Trophoblast cell (in vitro differentiated cells and primary cell): ENCODE measurements around the gene STAT3.

Experiments
- DNase-seq, 2 donors: peaks; one replicate each; pipeline ENCODE4 v3.0.0-alpha.2; 2016
- H2AFZ ChIP-seq: 2 replicates; pipeline ENCODE4 v1.6.1; 2013; ENCODE audit warnings: low read length, moderate library complexity, mild to moderate bottlenecking; ENCODE audit not compliant: insufficient read depth, poor library complexity
- H2AK5ac ChIP-seq: 2 replicates; pipeline ENCODE4 v1.6.1; 2013; ENCODE audit warnings: mild to moderate bottlenecking, low read length
- H2BK120ac ChIP-seq: 2 replicates; pipeline ENCODE4 v1.6.1; 2013; ENCODE audit warnings: low read length, mild to moderate bottlenecking, moderate library complexity; ENCODE audit not compliant: insufficient read depth, poor library complexity
- H2BK12ac ChIP-seq: 2 replicates; pipeline ENCODE4 v1.6.1; 2013; ENCODE audit warnings: mild to moderate bottlenecking, low read length, moderate library complexity
- H2BK5ac ChIP-seq: 2 replicates; pipeline ENCODE4 v1.6.1; 2013; ENCODE audit warnings: low read length, low read depth, moderate library complexity, mild to moderate bottlenecking; ENCODE audit not compliant: poor library complexity
- H3K14ac ChIP-seq: 2 replicates; pipeline ENCODE4 v1.6.1; 2013; ENCODE audit warnings: mild to moderate bottlenecking, low read length
- H3K18ac ChIP-seq: 2 replicates; pipeline ENCODE4 v1.6.1; 2013; ENCODE audit warnings: mild to moderate bottlenecking, low read length
- H3K23ac ChIP-seq: 2 replicates; pipeline ENCODE4 v1.6.1; 2013; ENCODE audit warnings: low read length
- H3K27ac ChIP-seq: 2 replicates; pipeline ENCODE4 v1.5.1; 2013; ENCODE audit warnings: low read depth, mild to moderate bottlenecking, inconsistent platforms, low read length, moderate library complexity
- H3K27me3 ChIP-seq: 2 replicates; pipeline ENCODE4 v1.6.1; 2013; ENCODE audit warnings: inconsistent platforms, mild to moderate bottlenecking, low read length, moderate library complexity; ENCODE audit not compliant: insufficient read depth
- H3K36me3 ChIP-seq, 2 experiments: 1 replicate in 1 of 2; 2 replicates in 1 of 2; pipeline ENCODE4 v1.6.1; 2013; ENCODE audit warnings: low read length in 2 of 2, mild to moderate bottlenecking in 2 of 2, moderate library complexity in 1 of 2; ENCODE audit not compliant: insufficient read depth in 2 of 2, control insufficient read depth in 1 of 2
- H3K4ac ChIP-seq: 2 replicates; pipeline ENCODE4 v1.6.1; 2013; ENCODE audit warnings: low read depth, mild to moderate bottlenecking, low read length, moderate library complexity
- H3K4me1 ChIP-seq, 2 experiments: 1 replicate in 1 of 2; 2 replicates in 1 of 2; pipeline ENCODE4 v1.6.1; 2013; ENCODE audit warnings: low read length in 2 of 2, mild to moderate bottlenecking in 2 of 2, moderate library complexity in 1 of 2; ENCODE audit not compliant: insufficient read depth in 2 of 2, control insufficient read depth in 1 of 2
- H3K4me2 ChIP-seq: 2 replicates; pipeline ENCODE4 v1.6.1; 2013; ENCODE audit warnings: inconsistent platforms, mild to moderate bottlenecking, low read length, moderate library complexity
- H3K4me3 ChIP-seq: 2 replicates; pipeline ENCODE4 v1.5.1; 2013; ENCODE audit warnings: mild to moderate bottlenecking, low read depth, low read length, inconsistent platforms
- H3K79me1 ChIP-seq: one replicate; pipeline ENCODE4 v1.6.1; 2013; ENCODE audit warnings: low read length
- H3K79me2 ChIP-seq: 2 replicates; pipeline ENCODE4 v1.6.1; 2013; ENCODE audit warnings: low read length, mild to moderate bottlenecking; ENCODE audit not compliant: control insufficient read depth, insufficient read depth, poor library complexity
- H3K9ac ChIP-seq: 2 replicates; pipeline ENCODE4 v1.6.1; 2013; ENCODE audit warnings: mild to moderate bottlenecking, low read length
- H3K9me3 ChIP-seq: 2 replicates; pipeline ENCODE4 v1.6.1; 2013; ENCODE audit warnings: low read depth, mild to moderate bottlenecking, control low read depth, inconsistent platforms, low read length; ENCODE audit not compliant: insufficient read depth
- H4K12ac ChIP-seq: 2 replicates; pipeline ENCODE4 v1.6.1; 2013; ENCODE audit warnings: low read depth, mild to moderate bottlenecking, low read length, moderate library complexity
- H4K8ac ChIP-seq: 2 replicates; pipeline ENCODE4 v1.6.1; 2013; ENCODE audit warnings: low read depth, mild to moderate bottlenecking, low read length, moderate library complexity
- H4K91ac ChIP-seq: one replicate; pipeline ENCODE4 v1.6.1; 2013; ENCODE audit warnings: low read depth, mild to moderate bottlenecking, low read length, moderate library complexity
- WGBS: extraction: QIAGEN DNeasy Blood & Tissue Kit; methylation state at CpG from one replicate; pipeline ENCODE4 v1.1.7; 2013; ENCODE audit warnings: missing lambda C conversion rate; ENCODE audit not compliant: insufficient read length, insufficient coverage; ENCODE audit errors: extremely low coverage; 5-methylcytosine and 5-hydroxymethylcytosine counted together

Gene STAT3

GRCh38 chr17:42386777-42387657, 1.2 kb downstream of the STAT3 start:
- no peak overlapping the region for H2BK120ac ChIP-seq
- peaks cover 10% of the 10 kb centered on the region for H3K79me1 ChIP-seq
- H3K4me1 ChIP-seq = peaks cover 3 to 5% of the 10 kb centered on the region in 2 experiments
- peak overlapping the region; percentile 54 for H3K9ac ChIP-seq
- no peak overlapping the region for H3K4ac ChIP-seq
- no peaks in the 10 kb centered on the region for H3K36me3 ChIP-seq
- H2AFZ ChIP-seq = no peak overlapping the region
- H4K8ac ChIP-seq = no peak overlapping the region
- no CpG with 5 or more reads among the region's 8 CpGs for whole genome bisulfite sequencing
- no peak overlapping the region for H2BK12ac ChIP-seq
- no peak overlapping the region for H2BK5ac ChIP-seq
- peak in 1 of 2 donors; percentile 43 for DNase-seq
- H3K79me2 ChIP-seq = peaks cover 7% of the 10 kb centered on the region
- no peak overlapping the region for H4K12ac ChIP-seq
- no peak overlapping the region for H3K14ac ChIP-seq
- no peak overlapping the region for H3K18ac ChIP-seq
- H3K27me3 ChIP-seq = no peaks in the 10 kb centered on the region
- H3K23ac ChIP-seq = peak overlapping the region; percentile 64
- no peak overlapping the region for H3K27ac ChIP-seq
- H4K91ac ChIP-seq = no peak overlapping the region
- peak overlapping the region; percentile 92 for H3K4me2 ChIP-seq
- no peak overlapping the region for H3K4me3 ChIP-seq
- H2AK5ac ChIP-seq = no peak overlapping the region
- no peaks in the 10 kb centered on the region for H3K9me3 ChIP-seq

GRCh38 chr17:42381898-42382297, 6.3 kb downstream of the STAT3 start:
- H3K14ac ChIP-seq = no peak overlapping the region
- no peak overlapping the region for H2BK120ac ChIP-seq
- no peaks in the 10 kb centered on the region for H3K4me1 ChIP-seq
- H3K27ac ChIP-seq = no peak overlapping the region
- H2AFZ ChIP-seq = no peak overlapping the region
- H4K12ac ChIP-seq = no peak overlapping the region
- H3K79me1 ChIP-seq = no peaks in the 10 kb centered on the region
- no peak for DNase-seq
- no peaks in the 10 kb centered on the region for H3K27me3 ChIP-seq
- no peak overlapping the region for H3K4me3 ChIP-seq
- no peak overlapping the region for H3K4me2 ChIP-seq
- H2BK12ac ChIP-seq = no peak overlapping the region
- H3K36me3 ChIP-seq = no peaks in the 10 kb centered on the region
- no CpG with 5 or more reads among the region's 3 CpGs for WGBS
- H4K91ac ChIP-seq = no peak overlapping the region
- no peak overlapping the region for H2AK5ac ChIP-seq
- no peak overlapping the region for H3K4ac ChIP-seq
- no peaks in the 10 kb centered on the region for H3K79me2 ChIP-seq
- no peak overlapping the region for H4K8ac ChIP-seq
- no peak overlapping the region for H3K23ac ChIP-seq
- no peak overlapping the region for H3K9ac ChIP-seq
- no peaks in the 10 kb centered on the region for H3K9me3 ChIP-seq
- H2BK5ac ChIP-seq = no peak overlapping the region
- H3K18ac ChIP-seq = no peak overlapping the region

- Histone ChIP-seq H2BK5ac (no peak overlapping the region), H3K9ac (no peak overlapping the region), H2AK5ac (no peak overlapping the region), H2BK12ac (no peak overlapping the region), H3K27me3 (no peaks in the 10 kb centered on the region), H3K9me3 (no peaks in the 10 kb centered on the region), H3K4ac (no peak overlapping the region), H3K4me2 (no peak overlapping the region), H4K8ac (no peak overlapping the region), H3K4me1 (no peaks in the 10 kb centered on the region), H3K4me3 (no peak overlapping the region), H4K12ac (no peak overlapping the region), H3K23ac (no peak overlapping the region), H3K79me1 (no peaks in the 10 kb centered on the region), H4K91ac (no peak overlapping the region), H3K18ac (no peak overlapping the region), H3K36me3 (no peaks in the 10 kb centered on the region), H3K14ac (no peak overlapping the region), H3K27ac (no peak overlapping the region), H2AFZ (no peak overlapping the region), H2BK120ac (no peak overlapping the region), H3K79me2 (no peaks in the 10 kb centered on the region)
- DNase-seq = no peak
- no CpG with 5 or more reads among the region's 3 CpGs for WGBS
These were observed 7.3 kb downstream of the STAT3 start for GRCh38 chr17:42380935-42381334.

- Histone ChIP-seq H3K4ac (no peak overlapping the region), H3K27me3 (no peaks in the 10 kb centered on the region), H3K27ac (no peak overlapping the region), H2AK5ac (no peak overlapping the region), H3K23ac (no peak overlapping the region), H4K12ac (no peak overlapping the region), H3K18ac (no peak overlapping the region), H3K79me2 (no peaks in the 10 kb centered on the region), H3K4me3 (no peak overlapping the region), H2BK12ac (no peak overlapping the region), H4K91ac (no peak overlapping the region), H3K36me3 (no peaks in the 10 kb centered on the region), H2BK5ac (no peak overlapping the region), H3K79me1 (no peaks in the 10 kb centered on the region), H4K8ac (no peak overlapping the region), H2AFZ (no peak overlapping the region), H3K4me2 (no peak overlapping the region), H2BK120ac (no peak overlapping the region), H3K9ac (no peak overlapping the region), H3K9me3 (no peaks in the 10 kb centered on the region), H3K4me1 (no peaks in the 10 kb centered on the region), H3K14ac (no peak overlapping the region)
- DNase-seq = peak; percentile 31 to 41
- no CpG with 5 or more reads among the region's 6 CpGs for WGBS
These were observed 9.2 kb downstream of the STAT3 start for GRCh38 chr17:42378959-42379594.
